Naive thymus-derived CD4-positive, alpha-beta T cell (primary cell): ENCODE data around the gene DMD. TPM values are rescaled to one million over a fixed set of nuclear protein-coding genes. Genes with fewer than 3 reads are reported as not detected.
"Not testable (repeated sequence)": the region's sequence is repeated elsewhere in the genome, so short reads cannot be mapped to it uniquely, and the experiment has no call there.

Source experiments
- ATAC-seq: fragments of 150-1000 bp; cut with Tn5 transposase; 2 replicates; pipeline ENCODE4 v1.10.0; 2021; ENCODE audit warnings: mild to moderate bottlenecking, moderate library complexity
- CTCF ChIA-PET: fragments of 350-600 bp; sonication (Branson Sonifier 250); formaldehyde crosslinking; loops from one replicate; lab custom pipeline; 2021; ENCODE audit warnings: antibody characterized with exemption; lab: Charles Lee
- POLR2A ChIA-PET: fragments of 350-600 bp; sonication (Branson Sonifier 250); formaldehyde crosslinking; loops from one replicate; lab custom pipeline; 2021; ENCODE audit warnings: antibody characterized with exemption, inconsistent platforms; lab: Charles Lee
- DNase-seq, 9 donors: peaks; one replicate each; pipeline versions ENCODE4 v3.0.0 to v3.0.0-alpha.2; 2020 to 2022; ENCODE audit warnings: mixed read lengths in 1 of 9
- H3K27ac ChIP-seq: one replicate; pipeline ENCODE4 v1.7.0; 2013; ENCODE audit warnings: mild to moderate bottlenecking, low read depth, low read length, moderate library complexity
- H3K27me3 ChIP-seq, 2 donors: one replicate each; pipeline ENCODE4 v1.7.0; 2013; ENCODE audit warnings: low read length in 2 of 2, mild to moderate bottlenecking in 2 of 2, moderate library complexity in 2 of 2; ENCODE audit not compliant: control insufficient read depth in 2 of 2, insufficient read depth in 2 of 2
- H3K36me3 ChIP-seq, 3 experiments: 1 replicate in 2 of 3; 2 replicates in 1 of 3; pipeline ENCODE4 v1.7.0; 2013; ENCODE audit warnings: low read length in 3 of 3, mild to moderate bottlenecking in 3 of 3, moderate library complexity in 1 of 3; ENCODE audit not compliant: insufficient read depth in 3 of 3, control insufficient read depth in 2 of 3
- H3K4me1 ChIP-seq, 2 donors: one replicate each; pipeline ENCODE4 v1.7.0; 2013; ENCODE audit warnings: low read length in 2 of 2, mild to moderate bottlenecking in 2 of 2, moderate library complexity in 1 of 2; ENCODE audit not compliant: control insufficient read depth in 2 of 2, insufficient read depth in 2 of 2
- H3K4me3 ChIP-seq: 2 replicates; pipeline ENCODE4 v1.7.0; 2013; ENCODE audit warnings: mild to moderate bottlenecking, low read length
- H3K9me3 ChIP-seq, 3 experiments: 1 replicate in 2 of 3; 2 replicates in 1 of 3; pipeline ENCODE4 v1.7.0; 2013; ENCODE audit warnings: low read length in 3 of 3; ENCODE audit not compliant: control insufficient read depth in 2 of 3
- H3K27ac Mint-ChIP-seq, 9 donors: one replicate each; pipeline ENCODE4 v1.8.0; 2020 to 2022; ENCODE audit warnings: mixed read lengths in 9 of 9, mild to moderate bottlenecking in 8 of 9, moderate library complexity in 5 of 9, inconsistent platforms in 2 of 9
- H3K27me3 Mint-ChIP-seq, 5 donors: one replicate each; pipeline ENCODE4 v1.8.0; 2021 to 2022; ENCODE audit warnings: mixed read lengths in 5 of 5, mild to moderate bottlenecking in 1 of 5
- H3K36me3 Mint-ChIP-seq, 5 donors: one replicate each; pipeline ENCODE4 v1.8.0; 2020 to 2022; ENCODE audit warnings: mixed read lengths in 5 of 5, mild to moderate bottlenecking in 3 of 5, inconsistent platforms in 1 of 5
- H3K4me1 Mint-ChIP-seq, 7 donors: one replicate each; pipeline ENCODE4 v1.8.0; 2020 to 2022; ENCODE audit warnings: mixed read lengths in 7 of 7, mild to moderate bottlenecking in 3 of 7, inconsistent platforms in 1 of 7
- H3K4me3 Mint-ChIP-seq, 10 donors: one replicate each; pipeline ENCODE4 v1.8.0; 2020 to 2022; ENCODE audit warnings: mild to moderate bottlenecking in 10 of 10, mixed read lengths in 10 of 10, moderate library complexity in 6 of 10, inconsistent platforms in 2 of 10
- H3K9me3 Mint-ChIP-seq, 11 donors: one replicate each; pipeline ENCODE4 v1.8.0; 2020 to 2022; ENCODE audit warnings: mixed read lengths in 11 of 11, mild to moderate bottlenecking in 4 of 11, inconsistent platforms in 1 of 11, moderate library complexity in 1 of 11
- intact Hi-C, 2 donors: fragments of 100-400 bp; cut with micrococcal nuclease; formaldehyde crosslinking; loops; one replicate each; pipeline ENCODE4 v1.15.1; 2023
- polyA plus RNA-seq, 2 donors: library from polyadenylated mRNA; unstranded; fragments of 300-500 nt; fragmentation: Illumina TruSeq; gene quantifications; one replicate each; pipeline ENCODE4 v1.2.3, GENCODE V29; 2021
- total RNA-seq, 6 experiments: library from RNA in 5 of 6; stranded (reverse) in 5 of 6; gene quantifications; 1 replicate in 5 of 6; 2 replicates in 1 of 6; pipeline ENCODE4 v1.2.3 and lab custom pipeline; 2021 to 2026

The DMD gene
- total and polyA plus RNA-seq, 7 experiments from 2014 or later = 0.02 to 4.9 (median 0.28) TPM; not detected in 3

DNA sequence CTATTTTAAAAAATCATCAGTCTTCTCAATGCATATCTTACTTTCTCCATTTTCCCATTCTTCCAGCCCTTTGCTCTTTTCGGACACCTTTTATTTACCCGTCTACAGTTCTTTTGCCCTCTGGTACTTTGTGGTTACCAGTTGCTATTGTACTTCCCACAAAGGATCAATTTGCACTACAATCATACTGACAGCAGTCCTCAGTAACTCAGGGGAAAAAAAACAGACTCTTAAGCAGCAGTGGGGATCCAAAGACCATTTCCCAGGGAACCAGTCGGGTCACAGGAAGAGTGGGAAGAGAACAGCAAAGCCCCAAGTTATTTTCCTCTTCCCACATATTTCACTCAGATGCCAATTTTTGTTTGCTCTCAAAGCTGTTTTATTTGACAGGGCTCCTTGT, 23.1 kb downstream of the DMD start:
- no peaks in the 10 kb centered on the region for H3K36me3 Mint-ChIP-seq

DNA sequence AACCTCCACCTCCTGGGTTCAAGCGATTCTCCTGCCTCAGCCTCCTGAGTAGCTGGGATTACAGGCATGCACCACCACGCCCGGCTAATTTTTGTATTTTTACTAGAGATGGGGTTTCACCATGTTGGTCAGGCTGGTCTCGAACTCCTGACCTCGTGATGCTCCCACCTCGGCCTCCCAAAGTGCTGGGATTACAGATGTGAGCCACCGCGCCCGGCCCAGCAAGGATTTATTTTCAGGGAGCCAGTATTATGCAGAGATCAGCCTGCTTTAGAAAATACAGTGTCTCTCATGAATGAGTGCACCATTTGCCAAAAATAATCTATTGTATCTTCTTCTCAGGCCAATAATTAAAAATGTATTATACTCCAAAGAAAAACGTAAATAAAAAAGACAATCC, 26.5 kb downstream of the DMD start:
- H3K27me3 ChIP-seq, H3K27ac Mint-ChIP-seq, H3K4me3 Mint-ChIP-seq, H3K4me1 ChIP-seq, ATAC-seq, H3K36me3 ChIP-seq, H3K4me3 ChIP-seq, H3K4me1 Mint-ChIP-seq, H3K36me3 Mint-ChIP-seq, H3K27me3 Mint-ChIP-seq, POLR2A ChIA-PET, H3K27ac ChIP-seq, intact Hi-C loops, CTCF ChIA-PET, DNase-seq, H3K9me3 ChIP-seq: not testable (repeated sequence)
- H3K9me3 Mint-ChIP-seq = peaks cover 0 to 11% (median 2%) of the 10 kb centered on the region in 11 donors

More for the DNA sequence above, 23.1 kb downstream of the DMD start:
- Histone ChIP-seq H3K4me3 (no peak overlapping the region), H3K4me1 (no peaks in the 10 kb centered on the region), H3K36me3 (no peaks in the 10 kb centered on the region), H3K9me3 (no peaks in the 10 kb centered on the region), H3K27me3 (no peaks in the 10 kb centered on the region), H3K27ac (no peak overlapping the region)
- ATAC-seq (no peak), DNase-seq (no peak)
- ChIA-PET CTCF (no interaction called here), POLR2A (no interaction called here)
- no peaks in the 10 kb centered on the region for H3K27me3 Mint-ChIP-seq
- no peak overlapping the region for H3K27ac Mint-ChIP-seq
- intact Hi-C loops = no loop called here
- H3K4me3 Mint-ChIP-seq = no peak overlapping the region
- H3K9me3 Mint-ChIP-seq = peaks cover 0 to 11% (median 1%) of the 10 kb centered on the region in 11 donors
- no peaks in the 10 kb centered on the region for H3K4me1 Mint-ChIP-seq

DNA sequence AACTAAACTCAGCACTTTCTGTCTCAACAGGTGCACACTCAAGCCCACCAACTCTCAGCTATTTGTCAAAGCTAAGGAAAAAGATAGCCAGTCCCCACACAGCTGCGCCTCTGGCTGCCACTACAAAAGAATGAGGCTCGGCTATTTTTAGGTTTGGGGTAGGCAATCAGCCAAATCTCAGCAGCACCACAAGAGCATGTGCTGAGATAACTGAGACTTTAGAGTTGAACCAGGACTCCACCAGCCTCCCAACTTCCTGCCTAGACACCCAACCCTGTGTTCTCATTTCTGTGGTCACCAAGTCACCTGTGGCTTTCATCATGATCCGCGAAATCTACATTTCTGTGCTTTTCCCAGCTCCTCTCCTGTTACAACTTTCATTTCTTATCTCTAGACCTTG, 28.0 kb downstream of the DMD start:
- DNase-seq (no peak), ATAC-seq (no peak)
- Histone ChIP-seq H3K27ac (no peak overlapping the region), H3K4me1 (no peaks in the 10 kb centered on the region), H3K27me3 (no peaks in the 10 kb centered on the region), H3K9me3 (no peaks in the 10 kb centered on the region), H3K4me3 (no peak overlapping the region), H3K36me3 (no peaks in the 10 kb centered on the region)
- Mint-ChIP-seq H3K4me1 (no peaks in the 10 kb centered on the region), H3K9me3 (peaks cover 0 to 11% (median 2%) of the 10 kb centered on the region in 11 donors), H3K27me3 (no peaks in the 10 kb centered on the region), H3K4me3 (no peak overlapping the region), H3K36me3 (no peaks in the 10 kb centered on the region), H3K27ac (no peak overlapping the region)
- intact Hi-C loops = no loop called here
- CTCF ChIA-PET = no interaction called here
- POLR2A ChIA-PET = no interaction called here

DNA sequence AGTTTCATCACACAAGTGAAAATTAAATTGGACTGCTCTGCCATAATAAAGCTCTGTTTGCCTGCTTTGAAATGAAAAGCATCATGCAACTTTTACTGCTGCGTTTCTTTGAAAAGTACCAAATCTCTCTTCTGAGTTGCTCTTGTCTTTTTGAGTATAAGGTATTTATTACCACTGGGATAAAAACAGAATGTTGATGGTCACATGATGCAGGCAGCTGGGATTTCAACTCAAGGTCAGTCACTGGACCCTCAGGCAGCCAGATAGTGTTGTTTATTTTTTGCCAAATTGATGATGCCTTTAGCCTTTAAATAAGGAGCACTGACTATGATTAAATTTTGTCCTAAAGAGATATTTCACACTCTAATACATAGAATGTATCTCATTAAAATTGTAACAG, 32.7 kb downstream of the DMD start:
- Mint-ChIP-seq H3K4me3 (no peak overlapping the region), H3K36me3 (no peaks in the 10 kb centered on the region), H3K4me1 (no peaks in the 10 kb centered on the region), H3K9me3 (peaks cover 0 to 6% (median 0%) of the 10 kb centered on the region in 11 donors), H3K27ac (no peak overlapping the region), H3K27me3 (no peaks in the 10 kb centered on the region)
- H3K27me3 ChIP-seq = no peaks in the 10 kb centered on the region
- no peak overlapping the region for H3K4me3 ChIP-seq
- intact Hi-C loops = no loop called here
- H3K36me3 ChIP-seq = no peaks in the 10 kb centered on the region
- H3K4me1 ChIP-seq = no peaks in the 10 kb centered on the region
- no peaks in the 10 kb centered on the region for H3K9me3 ChIP-seq
- H3K27ac ChIP-seq = no peak overlapping the region
- POLR2A ChIA-PET = no interaction called here
- no peak for DNase-seq
- ATAC-seq = no peak
- CTCF ChIA-PET = no interaction called here

DNA sequence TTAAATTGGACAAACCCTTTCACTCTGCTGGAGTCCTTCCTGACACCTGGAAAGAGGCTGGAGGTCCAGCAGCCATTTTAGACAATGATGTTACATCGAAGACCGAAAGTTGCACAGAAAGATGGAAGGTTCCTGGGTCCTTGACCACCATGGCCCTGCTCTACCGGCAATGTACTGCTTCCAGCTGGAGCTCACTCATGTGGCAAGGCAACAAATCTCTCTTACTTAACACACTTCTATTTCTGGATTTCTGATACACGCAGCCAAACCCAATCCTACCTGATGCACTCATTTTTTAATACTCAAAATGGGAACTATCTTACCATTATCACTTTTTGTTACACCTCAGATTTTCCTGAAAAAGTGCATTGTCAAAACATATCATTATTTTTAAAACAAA, 33.1 kb downstream of the DMD start:
- peaks cover 0 to 4% (median 0%) of the 10 kb centered on the region in 11 donors for H3K9me3 Mint-ChIP-seq
- H3K36me3 Mint-ChIP-seq = no peaks in the 10 kb centered on the region
- no peak overlapping the region for H3K4me3 Mint-ChIP-seq
- Histone ChIP-seq H3K27me3 (no peaks in the 10 kb centered on the region), H3K9me3 (no peaks in the 10 kb centered on the region), H3K4me1 (no peaks in the 10 kb centered on the region), H3K27ac (no peak overlapping the region), H3K4me3 (no peak overlapping the region), H3K36me3 (no peaks in the 10 kb centered on the region)
- H3K27me3 Mint-ChIP-seq = no peaks in the 10 kb centered on the region
- no peaks in the 10 kb centered on the region for H3K4me1 Mint-ChIP-seq
- intact Hi-C loops = no loop called here
- ChIA-PET POLR2A (no interaction called here), CTCF (no interaction called here)
- H3K27ac Mint-ChIP-seq = no peak overlapping the region
- ATAC-seq (no peak), DNase-seq (no peak)

DNA sequence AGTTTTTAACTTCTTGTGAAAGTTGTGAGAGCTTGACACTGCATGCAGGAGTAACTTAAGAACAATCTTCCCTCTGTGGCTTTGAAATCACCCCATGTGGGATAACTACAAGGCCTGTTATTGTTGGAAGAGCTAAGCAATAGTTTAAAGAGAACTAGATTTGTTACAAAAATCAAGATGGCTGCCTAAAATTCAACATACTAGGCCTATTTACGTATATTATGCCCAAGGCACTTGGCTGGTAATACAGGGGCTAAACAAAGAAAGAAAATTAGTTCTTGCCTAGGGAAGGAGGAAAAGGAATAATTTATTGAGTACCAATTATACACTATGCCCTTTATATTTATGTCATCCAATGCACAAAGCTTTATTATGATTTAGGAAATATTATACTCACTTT, 36.1 kb downstream of the DMD start:
- Mint-ChIP-seq H3K4me3 (no peak overlapping the region), H3K9me3 (peaks cover 0 to 2% (median 0%) of the 10 kb centered on the region in 11 donors), H3K36me3 (no peaks in the 10 kb centered on the region), H3K27ac (no peak overlapping the region), H3K4me1 (no peaks in the 10 kb centered on the region), H3K27me3 (no peaks in the 10 kb centered on the region)
- Histone ChIP-seq H3K4me1 (no peaks in the 10 kb centered on the region), H3K27me3 (no peaks in the 10 kb centered on the region), H3K27ac (no peak overlapping the region), H3K36me3 (no peaks in the 10 kb centered on the region), H3K9me3 (no peaks in the 10 kb centered on the region), H3K4me3 (no peak overlapping the region)
- ATAC-seq (no peak), DNase-seq (no peak)
- intact Hi-C loops = no loop called here
- POLR2A ChIA-PET = no interaction called here
- CTCF ChIA-PET = no interaction called here

DNA sequence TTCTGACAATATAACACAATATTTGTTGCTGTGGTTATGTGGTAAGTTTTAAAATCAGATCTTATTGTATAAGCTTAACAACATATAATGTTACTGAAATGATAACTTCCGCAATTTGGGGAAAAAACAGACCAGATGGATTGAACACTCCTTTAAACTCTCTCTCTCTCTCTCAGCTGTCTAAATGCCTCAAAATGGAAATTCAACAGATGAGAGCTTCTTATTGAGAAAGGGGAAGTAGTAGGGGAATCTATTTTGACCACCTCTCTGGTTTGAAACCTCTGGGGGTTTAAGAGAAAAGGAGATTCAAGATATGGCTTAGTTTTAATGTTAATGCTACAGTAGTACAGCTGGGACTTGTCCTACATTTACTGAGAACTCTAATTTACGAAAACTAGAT, 40.3 kb downstream of the DMD start:
- ATAC-seq (no peak), DNase-seq (no peak)
- Mint-ChIP-seq H3K4me3 (no peak overlapping the region), H3K27ac (no peak overlapping the region), H3K4me1 (no peaks in the 10 kb centered on the region), H3K27me3 (no peaks in the 10 kb centered on the region), H3K36me3 (no peaks in the 10 kb centered on the region), H3K9me3 (no peaks in the 10 kb centered on the region)
- CTCF ChIA-PET = no interaction called here
- H3K4me3 ChIP-seq = no peak overlapping the region
- H3K9me3 ChIP-seq = no peaks in the 10 kb centered on the region
- no peaks in the 10 kb centered on the region for H3K27me3 ChIP-seq
- intact Hi-C loops = no loop called here
- no peaks in the 10 kb centered on the region for H3K36me3 ChIP-seq
- H3K4me1 ChIP-seq = no peaks in the 10 kb centered on the region
- H3K27ac ChIP-seq = no peak overlapping the region
- POLR2A ChIA-PET = no interaction called here
